MCF 10A (cell line): ENCODE data around the gene CNDP2. TPM values are rescaled to one million over a fixed set of nuclear protein-coding genes. Genes with fewer than 3 reads are reported as not detected.

Experiments
- BruUV-seq: library from RNA; stranded (reverse); fragments of 400-500 nt; replicated peaks from 2 replicates; lab custom pipeline; 2021; lab: Mats Ljungman, UMichigan
- CTCF ChIA-PET: fragments of 300-600 bp; sonication (Branson Sonifier 250); formaldehyde crosslinking; extraction: SDS; loops from one replicate; lab custom pipeline; 2021; ENCODE audit warnings: antibody characterized with exemption, inconsistent platforms; lab: Yijun Ruan, JAX
- POLR2A ChIA-PET: fragments of 300-600, 350-650 bp; sonication (Branson Sonifier 250); formaldehyde crosslinking; extraction: SDS; loops from one replicate; lab custom pipeline; 2020; ENCODE audit warnings: antibody characterized with exemption, inconsistent platforms; lab: Yijun Ruan, JAX
- DNase-seq: peaks from one replicate; pipeline ENCODE4 v3.0.0-alpha.2; 2018; ENCODE audit not compliant: unreplicated experiment
- H3K27ac Mint-ChIP-seq: one replicate; pipeline ENCODE4 v1.8.0; 2022; ENCODE audit warnings: mild to moderate bottlenecking, low read depth, mixed read lengths; ENCODE audit not compliant: unreplicated experiment
- H3K27me3 Mint-ChIP-seq: one replicate; pipeline ENCODE4 v1.8.0; 2022; ENCODE audit warnings: mixed read lengths; ENCODE audit not compliant: insufficient read depth, unreplicated experiment
- H3K36me3 Mint-ChIP-seq: one replicate; pipeline ENCODE4 v1.8.0; 2022; ENCODE audit warnings: mild to moderate bottlenecking, moderate library complexity, mixed read lengths; ENCODE audit not compliant: insufficient read depth, unreplicated experiment
- H3K4me1 Mint-ChIP-seq: one replicate; pipeline ENCODE4 v1.8.0; 2022; ENCODE audit warnings: mixed read lengths; ENCODE audit not compliant: insufficient read depth, unreplicated experiment
- H3K4me3 Mint-ChIP-seq: one replicate; pipeline ENCODE4 v1.8.0; 2022; ENCODE audit warnings: mild to moderate bottlenecking, moderate library complexity, mixed read lengths; ENCODE audit not compliant: unreplicated experiment
- H3K9me3 Mint-ChIP-seq: one replicate; pipeline ENCODE4 v1.8.0; 2022; ENCODE audit warnings: mixed read lengths; ENCODE audit not compliant: unreplicated experiment
- CTCF ChIP-seq: fragments of 200-600 bp; IDR thresholded peaks from one replicate; pipeline ENCODE4 v1.8.0; 2022; ENCODE audit warnings: antibody characterized with exemption, mild to moderate bottlenecking; ENCODE audit not compliant: unreplicated experiment
- intact Hi-C: fragments of 100-400 bp; cut with micrococcal nuclease; formaldehyde crosslinking; loops from 2 replicates; pipeline ENCODE4 v1.14.1; 2022
- total RNA-seq: library from RNA; stranded (reverse); gene quantifications from 2 replicates; pipeline ENCODE4 v1.2.3, GENCODE V29; 2022

The CNDP2 gene
- total RNA-seq, 1 experiment from 2014 or later: 194 TPM

DNA sequence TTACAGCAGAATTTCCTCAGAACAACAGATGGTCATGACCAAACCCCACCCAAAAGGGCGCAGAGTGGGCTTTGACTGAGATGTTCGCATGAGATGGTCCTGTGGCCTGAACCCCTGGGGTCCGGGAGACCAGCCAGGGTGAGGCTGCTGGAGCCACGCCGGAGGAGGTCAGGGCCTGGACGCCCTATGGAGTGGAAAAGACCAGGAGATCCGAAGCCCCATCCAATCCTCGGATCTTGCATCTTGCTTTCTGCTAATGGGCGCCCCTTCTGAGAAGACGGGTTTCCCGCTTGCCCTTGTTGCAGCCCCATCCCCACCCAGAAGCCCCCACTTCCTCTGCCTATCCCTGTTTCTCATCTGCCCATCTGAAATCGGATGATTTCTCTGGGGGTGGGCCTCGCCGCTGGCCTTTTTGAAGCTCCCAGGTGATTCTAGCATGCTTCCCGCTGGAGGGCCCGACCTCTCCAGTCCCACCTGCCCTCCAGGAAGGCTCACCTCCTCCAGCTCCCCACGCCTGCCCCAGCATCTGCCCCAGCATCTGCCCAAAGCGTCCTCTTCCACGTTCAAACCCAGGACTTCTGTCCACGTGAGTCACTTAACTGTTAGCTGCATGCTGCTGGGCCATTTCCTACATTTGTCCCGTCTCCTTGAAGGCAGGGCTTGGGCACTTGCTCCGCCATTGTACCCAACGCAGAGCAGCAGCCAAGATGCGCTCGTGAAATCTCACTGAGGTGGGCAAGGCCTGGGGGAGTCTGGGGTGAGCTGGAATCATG, 33.8 kb downstream of the CNDP2 start:
- intact Hi-C loops: no loop called here
- ChIA-PET CTCF (interaction anchor here (0.9 to 1.7 kb wide), 3 partner anchors 8 to 22 kb away, joined by 3 to 7 read pairs (median 4); no protein-coding TSS in a partner anchor), POLR2A (interaction anchor here (0.7 to 1.1 kb wide), 3 partner anchors 9 to 240 kb away, joined by 3 to 4 read pairs (median 3); no protein-coding TSS in a partner anchor)
- no peak for DNase-seq
- no peak overlapping the region for H3K4me3 Mint-ChIP-seq
- BruUV-seq: no TSS peak
- no peaks in the 10 kb centered on the region for H3K9me3 Mint-ChIP-seq
- no peaks in the 10 kb centered on the region for H3K4me1 Mint-ChIP-seq
- H3K36me3 Mint-ChIP-seq: no peaks in the 10 kb centered on the region
- no peak for TF ChIP-seq CTCF
- peaks cover 39% of the 10 kb centered on the region for H3K27me3 Mint-ChIP-seq
- H3K27ac Mint-ChIP-seq: no peak overlapping the region

DNA sequence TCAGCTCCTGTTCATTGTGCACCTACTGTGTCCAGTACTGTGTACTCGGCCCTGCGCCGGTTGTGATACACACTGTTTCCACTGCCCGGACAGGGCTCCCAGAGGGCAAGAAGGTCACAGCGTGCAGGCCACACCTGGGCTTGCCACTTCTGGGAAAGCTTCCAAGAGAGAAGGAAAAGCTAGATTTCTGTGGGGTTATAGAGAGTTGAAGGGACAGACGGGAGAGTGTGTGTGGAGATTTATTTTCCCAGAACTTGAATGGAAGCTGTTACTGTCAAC, 34.4 kb downstream of the CNDP2 start:
- DNase-seq: no peak
- ChIA-PET POLR2A (interaction anchor here (0.7 to 1.1 kb wide), 3 partner anchors 8 to 241 kb away, joined by 3 to 4 read pairs (median 3); no protein-coding TSS in a partner anchor), CTCF (interaction anchor here (0.7 to 1.7 kb wide), 5 partner anchors 9 to 706 kb away, joined by 3 to 7 read pairs (median 4); no protein-coding TSS in a partner anchor)
- Mint-ChIP-seq H3K4me3 (no peak overlapping the region), H3K36me3 (no peaks in the 10 kb centered on the region), H3K4me1 (no peaks in the 10 kb centered on the region), H3K27me3 (peaks cover 39% of the 10 kb centered on the region), H3K9me3 (no peaks in the 10 kb centered on the region), H3K27ac (no peak overlapping the region)
- BruUV-seq: no TSS peak
- no peak for TF ChIP-seq CTCF
- intact Hi-C loops: no loop called here

DNA sequence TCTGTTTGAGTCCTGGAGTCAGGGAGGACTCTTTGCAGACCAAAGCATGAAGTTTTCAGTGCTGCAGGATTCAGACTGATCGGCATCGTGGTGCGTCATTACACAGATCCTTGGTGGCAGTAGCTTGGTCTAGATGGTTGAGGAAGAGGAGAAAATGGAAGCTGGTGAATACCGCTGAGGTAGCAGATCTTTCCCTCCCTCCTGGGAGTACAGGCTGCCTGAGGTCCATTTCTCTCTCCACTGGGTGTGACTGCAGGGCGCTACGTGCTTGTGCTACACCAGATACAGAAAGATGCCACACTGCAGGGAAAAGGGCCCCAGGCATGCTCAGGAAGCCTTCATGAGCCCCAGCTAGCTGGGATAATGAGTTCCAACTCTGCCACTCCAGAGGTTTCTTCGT, 34.9 kb downstream of the CNDP2 start:
- no peak for TF ChIP-seq CTCF
- BruUV-seq: no TSS peak
- H3K36me3 Mint-ChIP-seq: no peaks in the 10 kb centered on the region
- ChIA-PET POLR2A (interaction anchor here (1.1 kb wide), 1 partner anchor 8 kb away, joined by 4 read pairs; no protein-coding TSS in a partner anchor), CTCF (interaction anchor here (0.7 to 1.7 kb wide), 5 partner anchors 9 to 706 kb away, joined by 3 to 7 read pairs (median 4); no protein-coding TSS in a partner anchor)
- H3K4me3 Mint-ChIP-seq: no peak overlapping the region
- H3K27ac Mint-ChIP-seq: no peak overlapping the region
- H3K9me3 Mint-ChIP-seq: no peaks in the 10 kb centered on the region
- intact Hi-C loops: no loop called here
- H3K4me1 Mint-ChIP-seq: no peaks in the 10 kb centered on the region
- DNase-seq: no peak
- peaks cover 39% of the 10 kb centered on the region for H3K27me3 Mint-ChIP-seq

DNA sequence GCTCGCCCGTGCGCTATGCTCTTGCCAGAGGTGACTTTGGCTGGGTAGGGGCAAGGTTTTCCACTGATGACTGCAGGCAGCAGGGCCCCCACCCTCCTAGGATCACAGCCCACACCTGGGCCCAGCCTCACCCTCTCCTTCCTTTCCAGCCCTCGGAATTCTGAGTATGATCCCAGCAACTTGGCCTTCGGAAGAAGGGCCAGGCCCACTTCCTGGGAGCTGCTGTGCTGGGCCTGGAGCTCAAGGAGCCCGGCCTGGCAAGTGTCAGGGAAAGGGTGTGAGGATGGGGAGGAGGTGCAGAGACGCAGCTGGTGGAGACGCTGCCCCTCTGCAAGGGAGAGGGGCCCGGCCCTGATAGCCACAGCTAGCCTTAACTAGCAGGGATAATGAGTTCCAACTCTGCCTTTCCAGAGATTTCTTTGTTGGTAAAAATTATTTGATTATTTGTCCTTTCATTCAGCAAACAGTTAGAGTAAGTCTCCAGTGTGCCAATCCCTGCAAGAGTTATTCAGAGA, 36.4 kb downstream of the CNDP2 start:
- intact Hi-C loops: no loop called here
- H3K27me3 Mint-ChIP-seq: peaks cover 28% of the 10 kb centered on the region
- no TSS peak for BruUV-seq
- no peak overlapping the region for H3K4me3 Mint-ChIP-seq
- no peaks in the 10 kb centered on the region for H3K9me3 Mint-ChIP-seq
- no peak overlapping the region for H3K27ac Mint-ChIP-seq
- POLR2A ChIA-PET: interaction anchor here (0.7 kb wide), 1 partner anchor 34 kb away, joined by 3 read pairs; no protein-coding TSS in a partner anchor
- CTCF ChIA-PET: interaction anchor here (0.5 to 0.8 kb wide), 2 partner anchors 14 to 18 kb away, joined by 3 to 6 read pairs; no protein-coding TSS in a partner anchor
- H3K36me3 Mint-ChIP-seq: no peaks in the 10 kb centered on the region
- no peak for TF ChIP-seq CTCF
- no peak for DNase-seq
- H3K4me1 Mint-ChIP-seq: no peaks in the 10 kb centered on the region
